Measurements from ENCODE around the gene SMAP1.

DNA sequence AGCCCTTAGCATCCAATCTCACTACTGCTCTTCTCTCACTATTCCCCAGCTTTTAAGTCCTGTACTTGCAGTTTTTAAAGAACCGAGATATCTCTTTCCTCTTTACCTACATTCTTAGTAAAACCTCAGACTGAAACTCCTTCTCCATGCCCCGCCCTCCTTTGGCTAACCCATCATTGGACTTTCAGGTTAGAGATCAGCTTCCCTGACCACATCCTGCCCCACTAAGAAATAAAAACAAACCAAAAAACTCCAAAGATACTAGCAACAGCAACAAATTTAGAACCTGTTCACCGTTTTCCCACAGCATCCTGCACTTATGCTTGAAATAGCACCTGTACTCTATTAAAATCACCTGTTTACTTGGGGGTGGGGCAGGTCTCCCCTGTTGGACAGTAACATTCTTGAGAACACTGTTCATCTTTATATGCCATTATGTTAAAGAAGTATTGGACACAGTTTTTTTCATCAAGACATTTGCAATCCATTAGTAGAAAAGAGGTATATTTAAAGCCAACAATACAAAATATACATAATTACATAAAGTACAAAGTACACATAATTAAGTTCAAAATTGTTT is 16.3 kb upstream of the SMAP1 start:
- TF ChIP-seq POLR2AphosphoS5 (IDR thresholded peaks at IDR 0.05; ENCODE audit: low read depth) (no peak), EZH2phosphoT487 (IDR thresholded peaks at IDR 0.05; ENCODE audit: unreplicated experiment) (no peak), CREB1 (CRISPR knock-in tag; IDR thresholded peaks at IDR 0.05; ENCODE audit: low read depth) (no peak), EZH2 (IDR thresholded peaks at IDR 0.05; ENCODE audit: low read depth, unreplicated experiment) (no peak), REST (IDR thresholded peaks at IDR 0.05; ENCODE audit: unreplicated experiment) (no peak), JUNB (IDR thresholded peaks at IDR 0.05; ENCODE audit: unreplicated experiment) (no peak), ZNF114 (CRISPR knock-in tag; IDR thresholded peaks at IDR 0.05) (no peak), ZNF331 (CRISPR knock-in tag; IDR thresholded peaks at IDR 0.05; ENCODE audit: low read depth) (no peak)
- TF ChIP-seq, protein P1, sequence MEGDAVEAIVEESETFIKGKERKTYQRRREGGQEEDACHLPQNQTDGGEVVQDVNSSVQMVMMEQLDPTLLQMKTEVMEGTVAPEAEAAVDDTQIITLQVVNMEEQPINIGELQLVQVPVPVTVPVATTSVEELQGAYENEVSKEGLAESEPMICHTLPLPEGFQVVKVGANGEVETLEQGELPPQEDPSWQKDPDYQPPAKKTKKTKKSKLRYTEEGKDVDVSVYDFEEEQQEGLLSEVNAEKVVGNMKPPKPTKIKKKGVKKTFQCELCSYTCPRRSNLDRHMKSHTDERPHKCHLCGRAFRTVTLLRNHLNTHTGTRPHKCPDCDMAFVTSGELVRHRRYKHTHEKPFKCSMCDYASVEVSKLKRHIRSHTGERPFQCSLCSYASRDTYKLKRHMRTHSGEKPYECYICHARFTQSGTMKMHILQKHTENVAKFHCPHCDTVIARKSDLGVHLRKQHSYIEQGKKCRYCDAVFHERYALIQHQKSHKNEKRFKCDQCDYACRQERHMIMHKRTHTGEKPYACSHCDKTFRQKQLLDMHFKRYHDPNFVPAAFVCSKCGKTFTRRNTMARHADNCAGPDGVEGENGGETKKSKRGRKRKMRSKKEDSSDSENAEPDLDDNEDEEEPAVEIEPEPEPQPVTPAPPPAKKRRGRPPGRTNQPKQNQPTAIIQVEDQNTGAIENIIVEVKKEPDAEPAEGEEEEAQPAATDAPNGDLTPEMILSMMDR (conservative IDR thresholded peaks at IDR 0.05; ENCODE audit: low read depth in 2 of 2) = no peak
